Sigmoid colon (tissue), 4 donors: ENCODE measurements around the gene TRAM2.

ENCODE experiments used
- EP300 ChIP-seq, 4 donors: sonication (generic); formaldehyde crosslinking; IDR thresholded peaks; one replicate each; pipeline ENCODE4 v1.6.1; 2017; ENCODE audit warnings: antibody characterized with exemption in 4 of 4
- TF ChIP-seq, protein P1 (sequence below), 4 experiments: fragments of 450-650 bp in 3 of 4; fragments of 200-600 bp in 1 of 4; IDR thresholded peaks; one replicate each; pipeline ENCODE4 v1.5.1; 2016 to 2019; ENCODE audit warnings: antibody characterized with exemption in 4 of 4, mild to moderate bottlenecking in 3 of 4, moderate library complexity in 2 of 4

DNA sequence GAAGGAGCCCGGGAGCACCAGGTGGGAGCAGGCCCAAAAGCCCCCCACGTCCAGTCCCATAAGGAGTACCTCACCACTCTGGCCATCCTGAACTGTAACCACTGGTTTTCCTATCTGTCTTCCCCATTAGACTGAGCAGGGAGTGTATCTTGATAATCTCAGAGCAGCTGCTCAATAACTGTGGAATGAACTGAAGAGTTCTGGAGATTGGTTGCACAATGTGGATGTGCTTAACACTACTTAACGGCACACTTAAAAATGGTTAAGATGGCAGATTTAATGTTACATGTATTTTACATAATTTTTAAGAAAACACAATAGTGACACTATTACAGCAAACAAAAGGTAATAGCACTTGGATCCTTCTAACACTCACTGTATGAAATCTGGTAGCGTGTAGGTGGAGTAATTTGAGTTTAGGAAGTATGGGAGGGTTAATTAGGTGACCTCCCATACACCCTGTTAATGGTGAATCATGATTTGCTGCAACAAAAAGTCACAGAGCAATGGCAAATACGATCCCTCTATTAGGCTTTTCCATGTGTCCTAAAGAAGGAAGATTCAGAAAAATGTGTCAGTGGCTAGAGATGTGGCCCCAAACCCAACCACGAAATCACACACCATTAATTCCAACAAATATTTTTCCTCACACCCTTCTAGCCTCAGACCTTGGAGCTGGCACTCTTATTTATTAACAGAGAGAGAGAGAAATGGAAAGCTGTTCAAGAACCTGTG lies 18.4 kb downstream of the TRAM2 start:
- TF ChIP-seq EP300 (IDR thresholded peaks at IDR 0.05), result no peak
- TF ChIP-seq, protein P1, sequence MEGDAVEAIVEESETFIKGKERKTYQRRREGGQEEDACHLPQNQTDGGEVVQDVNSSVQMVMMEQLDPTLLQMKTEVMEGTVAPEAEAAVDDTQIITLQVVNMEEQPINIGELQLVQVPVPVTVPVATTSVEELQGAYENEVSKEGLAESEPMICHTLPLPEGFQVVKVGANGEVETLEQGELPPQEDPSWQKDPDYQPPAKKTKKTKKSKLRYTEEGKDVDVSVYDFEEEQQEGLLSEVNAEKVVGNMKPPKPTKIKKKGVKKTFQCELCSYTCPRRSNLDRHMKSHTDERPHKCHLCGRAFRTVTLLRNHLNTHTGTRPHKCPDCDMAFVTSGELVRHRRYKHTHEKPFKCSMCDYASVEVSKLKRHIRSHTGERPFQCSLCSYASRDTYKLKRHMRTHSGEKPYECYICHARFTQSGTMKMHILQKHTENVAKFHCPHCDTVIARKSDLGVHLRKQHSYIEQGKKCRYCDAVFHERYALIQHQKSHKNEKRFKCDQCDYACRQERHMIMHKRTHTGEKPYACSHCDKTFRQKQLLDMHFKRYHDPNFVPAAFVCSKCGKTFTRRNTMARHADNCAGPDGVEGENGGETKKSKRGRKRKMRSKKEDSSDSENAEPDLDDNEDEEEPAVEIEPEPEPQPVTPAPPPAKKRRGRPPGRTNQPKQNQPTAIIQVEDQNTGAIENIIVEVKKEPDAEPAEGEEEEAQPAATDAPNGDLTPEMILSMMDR (IDR thresholded peaks at IDR 0.05), result no peak
